GM19324 (cell line): Measurements from ENCODE around the gene IL17RE.
"Not testable (repeated sequence)": the region's sequence is repeated elsewhere in the genome, so short reads cannot be mapped to it uniquely, and the experiment has no call there.

ENCODE experiments used
- ATAC-seq: cut with Tn5 transposase; IDR thresholded peaks from one replicate; pipeline ENCODE4 v1.9.1; 2021; ENCODE audit warnings: mild to moderate bottlenecking, moderate library complexity; ENCODE audit not compliant: unreplicated experiment, low FRiP score

Gene IL17RE

DNA sequence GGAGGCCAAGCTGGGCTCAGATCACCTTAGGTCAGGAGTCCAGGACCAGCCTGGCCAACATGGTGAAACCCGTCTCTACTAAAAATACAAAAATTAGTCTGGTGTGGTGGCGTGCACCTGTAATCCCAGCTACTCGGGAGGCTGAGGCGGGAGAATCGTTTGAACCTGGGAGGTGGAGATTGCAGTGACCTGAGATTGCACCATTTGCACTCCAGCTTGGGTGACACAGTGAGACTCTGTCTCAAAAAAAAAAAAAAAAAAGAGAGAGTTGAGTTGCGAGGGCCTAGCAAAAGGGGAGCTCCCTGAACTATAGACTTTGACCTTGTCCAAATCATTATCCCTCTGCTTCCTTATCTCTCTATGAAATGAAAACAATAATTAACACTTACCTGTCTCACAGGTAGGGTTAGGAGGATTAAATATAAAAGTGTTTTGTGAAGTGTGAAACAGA, 1.7 kb upstream of the IL17RE start:
- ATAC-seq, result not testable (repeated sequence)

DNA sequence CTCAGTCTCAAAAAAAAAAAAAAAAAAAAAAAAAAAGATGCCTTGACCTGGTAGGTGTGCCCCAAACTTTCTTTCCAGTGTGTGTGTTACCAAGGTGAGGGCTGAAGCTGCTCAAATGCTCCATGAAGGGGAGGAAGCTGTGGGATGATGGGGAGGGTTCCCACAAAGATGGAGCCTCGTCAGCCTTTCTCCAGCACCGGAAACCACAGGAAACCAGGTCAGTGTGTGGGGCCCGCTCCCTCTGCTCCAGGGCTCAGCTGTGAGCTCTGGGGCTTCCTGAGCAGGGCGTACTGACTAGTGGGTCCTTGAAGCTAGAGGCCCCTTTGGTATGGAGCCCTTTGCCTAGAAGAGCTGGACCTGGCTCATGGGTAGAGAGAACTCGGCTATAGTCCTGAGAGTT, 681 bp upstream of the IL17RE start:
- no peak for ATAC-seq

DNA sequence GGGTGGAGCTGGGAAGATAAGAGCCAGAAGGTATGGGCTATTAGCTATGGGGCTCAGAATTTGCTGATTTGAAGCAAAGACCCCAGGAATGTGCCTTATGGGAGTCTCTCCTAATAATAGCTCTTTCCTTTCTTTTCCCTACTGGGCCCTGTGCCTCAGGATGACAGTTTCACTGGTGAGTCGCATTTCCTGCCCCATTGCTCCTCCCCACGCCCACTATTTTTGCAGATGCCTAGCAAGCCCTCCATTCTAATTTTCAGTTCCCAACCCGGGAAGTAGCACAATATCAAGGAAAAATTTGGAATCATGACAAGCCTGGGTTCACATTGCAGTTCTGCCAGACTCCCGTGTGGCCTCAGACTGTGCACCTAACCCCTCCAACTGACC, 583 bp downstream of the IL17RE start:
- ATAC-seq, result no peak

DNA sequence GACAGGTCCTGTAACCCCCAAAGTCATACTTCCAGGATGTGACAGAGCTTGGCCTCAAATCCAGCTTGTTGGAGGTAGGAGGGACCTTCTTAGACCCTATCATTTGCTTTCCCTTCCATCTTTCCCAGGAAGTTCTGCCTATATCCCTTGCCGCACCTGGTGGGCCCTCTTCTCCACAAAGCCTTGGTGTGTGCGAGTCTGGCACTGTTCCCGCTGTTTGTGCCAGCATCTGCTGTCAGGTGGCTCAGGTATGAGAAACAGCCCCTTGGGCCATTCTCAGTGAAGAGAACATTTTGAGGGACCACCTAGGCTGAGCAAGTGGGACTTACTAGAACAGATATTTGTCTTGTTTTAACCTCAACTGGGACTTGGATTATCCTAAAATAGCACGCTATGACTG, 1.3 kb downstream of the IL17RE start:
- no peak for ATAC-seq

DNA sequence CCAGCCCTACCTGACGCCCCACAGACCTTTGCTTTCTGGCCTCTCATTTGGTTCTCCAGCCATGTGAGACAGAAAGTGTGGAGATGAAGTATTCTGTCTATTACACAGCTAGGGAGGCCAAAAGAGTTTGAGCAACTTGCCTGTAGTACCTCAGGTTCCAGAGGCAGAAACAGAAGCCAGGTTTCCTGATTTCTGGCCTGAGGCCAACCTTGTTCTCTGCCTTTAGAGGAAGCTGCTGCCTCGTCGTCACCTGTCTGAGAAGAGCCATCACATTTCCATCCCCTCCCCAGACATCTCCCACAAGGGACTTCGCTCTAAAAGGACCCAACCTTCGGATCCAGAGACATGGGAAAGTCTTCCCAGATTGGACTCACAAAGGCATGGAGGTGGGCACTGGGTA, 3.8 kb downstream of the IL17RE start:
- ATAC-seq, result no peak

DNA sequence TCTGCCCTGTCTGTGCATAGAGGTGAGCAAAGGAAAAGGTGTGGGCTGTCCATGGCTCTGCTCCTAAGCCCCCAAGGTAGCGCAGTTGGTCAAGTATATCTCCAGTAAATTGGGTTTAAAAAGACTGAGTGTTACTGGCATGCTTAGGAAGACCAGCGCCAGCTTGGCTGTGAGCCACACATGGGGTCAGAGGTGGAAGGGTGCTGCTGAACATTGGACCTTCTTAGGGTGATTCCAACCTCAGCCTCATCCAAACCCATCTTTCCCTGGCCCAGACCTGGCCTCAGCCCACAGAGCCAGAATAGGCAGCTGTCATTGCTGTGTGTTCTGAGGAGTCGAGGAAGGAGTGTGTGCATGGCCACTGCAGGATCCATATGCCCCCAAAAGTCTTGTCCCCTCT, 5.6 kb downstream of the IL17RE start:
- no peak for ATAC-seq

DNA sequence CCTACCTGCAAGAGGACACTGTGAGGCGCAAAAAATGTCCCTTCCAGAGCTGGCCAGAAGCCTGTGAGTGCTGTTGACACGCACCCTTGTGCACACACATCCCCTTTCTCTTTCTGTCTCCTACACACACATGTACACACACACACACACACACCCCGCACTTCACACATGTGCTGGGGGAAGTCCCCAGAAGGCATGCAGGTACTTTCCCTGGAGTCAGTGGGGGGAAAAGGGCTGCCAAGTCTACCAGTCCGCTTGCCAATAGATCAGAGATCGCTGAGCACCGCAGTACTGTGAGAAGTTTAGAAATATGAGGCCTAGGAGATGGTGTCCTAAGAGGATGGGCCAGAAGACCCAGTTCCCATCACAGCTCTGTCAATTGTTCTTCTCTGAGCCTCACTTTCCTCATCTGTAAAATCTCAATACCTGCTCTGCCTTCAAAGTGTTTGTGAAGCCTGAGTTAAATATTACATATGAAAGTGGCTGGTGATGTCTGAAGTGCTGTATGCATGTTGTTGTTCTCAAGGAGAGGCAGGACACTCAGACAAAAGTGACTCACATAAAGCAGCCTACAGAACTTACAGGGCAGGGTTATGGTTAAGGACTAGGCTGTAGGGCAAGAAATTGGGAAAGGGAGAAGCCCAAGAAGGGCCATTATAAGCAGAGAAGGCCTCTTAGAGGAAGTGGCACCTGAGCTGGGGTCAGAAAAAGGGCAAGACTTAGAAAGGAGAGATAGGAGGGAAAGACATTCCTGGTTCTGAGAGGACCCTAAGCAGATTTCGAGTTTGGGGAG, 6.8 kb downstream of the IL17RE start:
- no peak for ATAC-seq

DNA sequence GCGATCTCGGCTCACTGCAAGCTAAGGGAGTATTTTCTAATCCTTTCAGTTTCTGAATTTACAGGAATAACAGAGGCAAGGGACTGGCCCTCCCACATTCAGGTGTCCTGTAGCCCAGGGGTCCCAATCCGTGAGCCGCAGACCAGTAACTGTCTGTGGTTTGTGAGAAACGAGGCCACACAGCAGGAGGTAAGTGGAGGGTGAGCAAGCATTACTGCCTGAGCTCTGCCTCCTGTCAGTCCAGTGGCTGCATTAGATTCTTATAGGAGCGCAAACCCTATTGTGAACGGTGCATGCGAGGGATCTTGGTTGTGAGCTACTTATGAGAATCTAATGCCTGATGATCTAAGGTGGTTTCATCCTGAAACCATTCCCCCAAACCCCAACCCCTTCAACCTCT, 9.2 kb downstream of the IL17RE start:
- no peak for ATAC-seq

DNA sequence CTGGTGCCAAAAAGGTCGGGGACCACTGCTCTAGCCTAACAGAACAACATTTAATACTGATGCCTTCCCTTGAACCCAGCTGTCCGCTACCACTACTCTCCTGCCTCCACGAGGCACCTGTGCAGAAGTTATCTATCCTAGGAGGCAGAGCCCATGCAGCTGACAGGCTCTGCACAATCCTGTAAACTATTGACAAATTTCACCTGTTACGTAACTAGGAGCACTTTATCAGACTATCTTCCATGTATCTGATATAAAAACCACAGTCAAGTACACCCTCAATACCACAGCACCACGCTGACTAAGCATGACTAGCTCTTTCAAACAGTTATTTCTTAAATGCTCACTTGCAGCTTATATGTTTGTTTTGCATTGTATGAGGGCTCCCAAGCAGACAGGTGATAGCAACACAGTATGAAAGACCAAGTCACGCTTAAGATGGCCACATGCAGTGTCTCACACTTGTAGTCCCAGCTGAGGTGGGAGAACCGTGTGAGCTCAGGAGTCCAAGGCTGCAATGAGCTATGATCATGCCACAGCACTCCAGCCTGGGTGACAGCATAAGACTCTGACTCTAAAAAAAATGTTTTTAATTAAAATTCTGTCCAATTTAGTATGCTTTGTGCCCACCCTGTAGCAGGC, 9.8 kb downstream of the IL17RE start:
- no peak for ATAC-seq

DNA sequence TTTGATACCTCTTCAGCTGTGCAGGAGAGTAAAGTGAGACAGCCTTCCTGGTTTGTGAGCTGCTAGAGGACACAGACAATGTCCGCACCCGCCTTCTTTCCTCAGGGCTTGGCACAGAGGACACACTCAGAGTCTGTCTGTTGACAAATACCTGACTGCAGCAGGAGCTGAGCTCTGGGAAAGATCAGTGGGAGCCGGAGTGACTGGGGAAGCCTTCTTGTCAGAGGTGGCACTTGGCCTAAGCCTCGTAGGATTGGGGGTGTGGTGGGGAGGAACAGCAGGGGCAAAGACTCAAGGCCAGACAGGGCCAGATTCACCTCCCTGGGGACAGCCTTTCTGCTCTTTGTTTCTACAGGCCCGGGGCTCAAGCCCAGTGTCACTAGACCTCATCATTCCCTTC, 11.0 kb downstream of the IL17RE start:
- no peak for ATAC-seq

DNA sequence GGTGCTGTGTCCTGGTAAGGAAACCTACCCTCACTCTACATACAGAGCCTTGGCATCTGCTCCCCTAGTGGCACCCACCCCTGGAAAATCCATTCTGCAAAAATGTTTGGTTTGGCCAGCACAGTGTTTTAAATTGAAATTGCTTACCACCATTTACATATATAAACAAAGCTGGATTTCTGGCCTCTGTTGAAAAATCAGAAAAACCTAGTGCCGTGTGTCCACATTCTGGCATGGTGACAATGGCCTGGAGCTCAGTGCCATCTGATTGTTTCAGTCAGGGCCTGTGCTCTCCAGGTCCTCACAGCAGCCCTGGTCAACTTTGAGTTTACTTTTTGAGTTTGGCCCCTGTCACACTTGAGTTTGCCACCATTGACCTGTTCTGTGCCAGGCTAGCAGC, 11.4 kb downstream of the IL17RE start:
- no peak for ATAC-seq

DNA sequence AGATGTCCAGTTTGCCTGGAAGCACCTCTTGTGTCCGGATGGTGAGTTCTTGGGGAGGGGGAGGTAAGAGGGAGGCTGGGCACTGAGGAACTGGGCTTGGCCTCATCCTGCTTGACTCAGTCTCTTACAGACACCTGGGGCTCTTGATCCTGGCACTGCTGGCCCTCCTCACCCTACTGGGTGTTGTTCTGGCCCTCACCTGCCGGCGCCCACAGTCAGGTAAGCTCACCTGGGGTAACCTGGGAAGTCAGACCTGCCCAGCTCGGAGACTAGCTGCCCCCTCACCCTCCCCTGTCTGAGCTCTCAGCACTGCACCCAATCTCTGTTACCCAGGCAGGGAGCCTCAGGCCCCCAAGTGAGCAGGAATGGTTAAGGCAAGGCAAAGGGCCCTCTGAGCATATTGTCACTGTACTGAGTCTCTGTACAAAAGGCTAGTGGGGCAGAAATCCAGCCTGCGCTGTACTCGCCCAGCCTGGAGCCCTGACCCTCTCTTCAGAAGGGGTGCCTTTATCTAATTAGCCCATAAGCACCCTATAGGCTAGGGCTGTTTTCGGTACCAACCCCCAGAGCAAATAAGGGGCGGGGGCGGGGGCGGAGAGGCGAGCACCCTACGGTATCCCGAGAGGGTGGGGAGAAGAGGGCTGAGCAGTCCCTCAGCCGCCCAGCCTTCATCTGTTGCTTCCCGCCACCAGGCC, 12.1 kb downstream of the IL17RE start:
- no peak for ATAC-seq

DNA sequence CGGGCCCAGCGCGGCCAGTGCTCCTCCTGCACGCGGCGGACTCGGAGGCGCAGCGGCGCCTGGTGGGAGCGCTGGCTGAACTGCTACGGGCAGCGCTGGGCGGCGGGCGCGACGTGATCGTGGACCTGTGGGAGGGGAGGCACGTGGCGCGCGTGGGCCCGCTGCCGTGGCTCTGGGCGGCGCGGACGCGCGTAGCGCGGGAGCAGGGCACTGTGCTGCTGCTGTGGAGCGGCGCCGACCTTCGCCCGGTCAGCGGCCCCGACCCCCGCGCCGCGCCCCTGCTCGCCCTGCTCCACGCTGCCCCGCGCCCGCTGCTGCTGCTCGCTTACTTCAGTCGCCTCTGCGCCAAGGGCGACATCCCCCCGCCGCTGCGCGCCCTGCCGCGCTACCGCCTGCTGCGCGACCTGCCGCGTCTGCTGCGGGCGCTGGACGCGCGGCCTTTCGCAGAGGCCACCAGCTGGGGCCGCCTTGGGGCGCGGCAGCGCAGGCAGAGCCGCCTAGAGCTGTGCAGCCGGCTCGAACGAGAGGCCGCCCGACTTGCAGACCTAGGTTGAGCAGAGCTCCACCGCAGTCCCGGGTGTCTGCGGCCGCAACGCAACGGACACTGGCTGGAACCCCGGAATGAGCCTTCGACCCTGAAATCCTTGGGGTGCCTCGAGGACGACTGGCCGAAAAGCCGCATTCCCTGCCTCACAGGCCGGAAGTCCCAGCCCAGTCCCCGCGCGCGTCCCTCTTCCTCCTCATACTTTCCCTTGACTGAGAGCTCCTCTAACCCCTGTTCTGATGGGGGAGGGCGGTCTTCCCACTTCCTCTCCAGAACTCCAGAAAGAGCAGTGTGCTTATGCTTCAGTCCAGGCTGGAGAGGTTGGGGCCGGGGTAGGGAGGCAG, 12.8 kb downstream of the IL17RE start:
- ATAC-seq, result no peak

DNA sequence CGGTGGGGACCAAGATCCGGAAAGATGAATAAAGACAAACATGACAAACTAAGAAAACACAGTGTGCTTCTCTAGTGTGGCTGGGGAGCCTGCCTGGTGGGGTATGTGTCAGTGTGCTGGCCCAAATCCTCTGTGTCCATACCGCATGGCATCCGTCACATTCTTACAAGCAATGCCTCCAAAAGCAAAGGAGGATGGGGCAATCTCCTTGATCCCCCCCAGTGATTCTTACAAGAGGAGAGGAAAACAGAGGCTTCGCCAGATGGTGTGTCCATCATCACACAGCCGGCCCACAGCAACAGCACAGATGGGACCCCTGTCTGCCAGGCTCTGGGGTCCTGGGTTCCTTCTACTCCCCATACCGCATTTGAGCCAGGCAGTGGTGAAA, 13.7 kb downstream of the IL17RE start:
- no peak for ATAC-seq

DNA sequence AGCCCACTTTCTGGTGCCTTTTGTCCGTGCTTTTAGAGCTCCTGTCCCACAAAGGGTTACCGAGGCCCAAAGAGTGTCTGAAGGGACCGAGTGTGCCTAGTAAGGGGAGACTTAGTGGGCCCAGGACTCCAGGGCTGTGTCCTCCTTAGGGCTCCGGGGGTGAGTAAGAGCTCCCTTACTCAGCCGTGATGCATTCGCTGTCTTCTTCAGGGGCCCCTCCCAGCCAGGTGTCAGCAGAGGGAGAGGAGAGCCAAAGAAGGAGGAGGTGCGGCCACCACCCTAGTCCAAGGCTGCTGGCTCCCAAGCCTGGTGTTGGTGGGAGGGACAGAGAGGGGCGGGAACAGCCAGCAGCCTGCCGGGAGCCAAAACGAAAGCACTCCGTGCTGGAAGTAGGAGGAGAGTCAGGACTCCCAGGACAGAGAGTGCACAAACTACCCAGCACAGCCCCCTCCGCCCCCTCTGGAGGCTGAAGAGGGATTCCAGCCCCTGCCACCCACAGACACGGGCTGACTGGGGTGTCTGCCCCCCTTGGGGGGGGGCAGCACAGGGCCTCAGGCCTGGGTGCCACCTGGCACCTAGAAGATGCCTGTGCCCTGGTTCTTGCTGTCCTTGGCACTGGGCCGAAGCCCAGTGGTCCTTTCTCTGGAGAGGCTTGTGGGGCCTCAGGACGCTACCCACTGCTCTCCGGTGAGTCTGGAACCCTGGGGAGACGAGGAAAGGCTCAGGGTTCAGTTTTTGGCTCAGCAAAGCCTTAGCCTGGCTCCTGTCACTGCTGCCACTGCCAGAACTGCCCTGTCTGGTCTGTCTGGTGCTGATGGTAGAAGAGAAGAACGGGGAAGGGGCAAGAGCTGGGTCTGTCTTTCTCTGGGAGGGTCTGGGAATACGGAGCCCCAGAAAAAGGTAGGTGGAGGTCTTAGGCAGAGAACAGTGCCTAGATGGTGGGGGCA, 14.4 kb downstream of the IL17RE start, which contains the start of gene IL17RC:
Gene IL17RC (plus strand): TSS at position 365 of the 947 bp plus-strand sequence. CDS start 218 bp downstream, at position 583.
- no peak for ATAC-seq

DNA sequence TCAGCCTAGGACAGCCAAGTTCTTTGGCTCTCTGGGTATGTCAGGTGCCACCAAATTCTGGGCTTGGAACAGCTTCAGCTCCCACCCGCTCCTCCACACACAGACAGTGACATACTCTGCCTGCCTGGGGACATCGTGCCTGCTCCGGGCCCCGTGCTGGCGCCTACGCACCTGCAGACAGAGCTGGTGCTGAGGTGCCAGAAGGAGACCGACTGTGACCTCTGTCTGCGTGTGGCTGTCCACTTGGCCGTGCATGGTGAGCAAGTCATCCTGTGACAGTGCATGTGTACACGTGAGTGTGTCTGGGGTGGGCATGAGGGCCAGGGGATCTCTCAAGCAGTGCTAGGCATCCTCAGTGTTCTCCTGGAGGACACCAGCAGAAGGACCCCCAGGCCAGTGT, 15.2 kb downstream of the IL17RE start:
- no peak for ATAC-seq

DNA sequence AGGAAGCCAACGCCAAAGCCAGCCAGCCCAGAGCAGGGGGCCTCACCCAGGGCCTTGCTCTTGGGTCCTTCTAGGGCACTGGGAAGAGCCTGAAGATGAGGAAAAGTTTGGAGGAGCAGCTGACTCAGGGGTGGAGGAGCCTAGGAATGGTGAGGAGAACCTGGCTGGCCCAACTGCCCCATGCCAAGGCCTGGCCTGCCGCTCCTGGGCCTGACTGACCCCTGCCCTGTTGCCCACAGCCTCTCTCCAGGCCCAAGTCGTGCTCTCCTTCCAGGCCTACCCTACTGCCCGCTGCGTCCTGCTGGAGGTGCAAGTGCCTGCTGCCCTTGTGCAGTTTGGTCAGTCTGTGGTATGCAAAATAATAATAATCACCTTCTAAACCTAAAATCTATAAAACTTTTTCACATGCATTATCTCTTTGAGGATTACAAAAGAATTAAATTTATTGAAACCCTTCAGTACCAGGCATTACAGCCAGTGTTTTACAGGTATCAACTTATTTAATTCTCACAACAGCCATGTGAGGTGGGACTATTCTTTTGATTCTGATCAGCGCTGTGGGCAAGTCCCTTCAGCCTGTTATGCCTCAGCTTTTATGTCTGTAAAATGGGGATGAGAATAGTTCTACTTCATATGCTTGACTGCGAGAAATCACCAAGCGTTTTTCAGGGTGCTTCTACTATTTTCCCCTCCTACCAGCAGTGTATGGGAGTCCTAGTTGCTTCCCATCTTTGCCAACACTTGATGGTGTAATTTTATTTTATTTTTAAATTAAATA, 15.8 kb downstream of the IL17RE start:
- no peak for ATAC-seq

DNA sequence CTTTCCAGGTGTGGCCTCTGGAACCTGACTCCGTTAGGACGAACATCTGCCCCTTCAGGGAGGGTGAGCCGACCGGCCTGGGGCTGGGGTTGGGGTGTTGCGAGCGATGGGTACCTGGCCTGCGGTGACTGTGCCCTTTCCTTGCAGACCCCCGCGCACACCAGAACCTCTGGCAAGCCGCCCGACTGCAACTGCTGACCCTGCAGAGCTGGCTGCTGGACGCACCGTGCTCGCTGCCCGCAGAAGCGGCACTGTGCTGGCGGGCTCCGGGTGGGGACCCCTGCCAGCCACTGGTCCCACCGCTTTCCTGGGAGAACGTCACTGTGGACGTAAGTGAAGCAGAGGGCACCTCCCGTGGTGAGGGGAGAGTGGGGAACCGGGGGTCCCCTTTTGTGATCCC, 25.5 kb downstream of the IL17RE start:
- no peak for ATAC-seq
